K562 (cell line): Measurements from ENCODE around the gene EHBP1.

ENCODE experiments used
- GATAD2A ChIP-seq: fragments of 450-650 bp; IDR thresholded peaks from 2 replicates; pipeline ENCODE4 v1.6.1; 2017
- POLR2A ChIP-seq: fragments of 450-650 bp; conservative IDR thresholded peaks from 2 replicates; pipeline ENCODE4 v1.6.1; 2016
- TF ChIP-seq, protein P1 (sequence below), 2 experiments: fragments of 450-650 bp in 1 of 2; IDR thresholded peaks; 2 replicates each; pipeline ENCODE4 v1.6.1; 2011 to 2017; ENCODE audit warnings: low read depth in 2 of 2, antibody characterized with exemption in 1 of 2, borderline replicate concordance in 1 of 2, low read length in 1 of 2, mild to moderate bottlenecking in 1 of 2, mixed read lengths in 1 of 2; ENCODE audit not compliant: control insufficient read depth in 1 of 2

DNA sequence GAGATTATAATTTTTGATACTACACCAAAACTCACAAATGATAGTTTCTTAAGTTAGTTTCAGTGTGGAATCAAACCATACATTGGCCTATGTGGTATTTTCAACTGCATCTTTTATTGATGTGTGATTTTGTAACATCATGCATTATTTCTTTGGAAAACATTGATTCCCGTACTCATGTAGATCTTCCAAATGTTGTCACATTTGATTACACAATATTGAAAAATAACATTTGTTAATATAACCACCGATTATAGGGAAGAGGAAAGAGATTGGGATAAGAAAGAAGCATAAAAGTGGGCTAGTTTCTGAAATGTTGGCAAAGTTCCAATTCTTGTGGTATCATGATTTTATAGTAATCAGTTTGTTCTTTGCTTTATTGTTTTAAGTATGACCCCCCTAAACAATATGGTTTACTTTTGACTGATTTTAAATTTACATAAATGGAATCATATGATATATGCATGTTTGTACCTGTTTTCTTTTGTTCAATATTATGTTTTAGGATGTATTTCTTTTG lies 227.9 kb downstream of the EHBP1 start:
- TF ChIP-seq POLR2A (no peak), GATAD2A (no peak)
- TF ChIP-seq, protein P1, sequence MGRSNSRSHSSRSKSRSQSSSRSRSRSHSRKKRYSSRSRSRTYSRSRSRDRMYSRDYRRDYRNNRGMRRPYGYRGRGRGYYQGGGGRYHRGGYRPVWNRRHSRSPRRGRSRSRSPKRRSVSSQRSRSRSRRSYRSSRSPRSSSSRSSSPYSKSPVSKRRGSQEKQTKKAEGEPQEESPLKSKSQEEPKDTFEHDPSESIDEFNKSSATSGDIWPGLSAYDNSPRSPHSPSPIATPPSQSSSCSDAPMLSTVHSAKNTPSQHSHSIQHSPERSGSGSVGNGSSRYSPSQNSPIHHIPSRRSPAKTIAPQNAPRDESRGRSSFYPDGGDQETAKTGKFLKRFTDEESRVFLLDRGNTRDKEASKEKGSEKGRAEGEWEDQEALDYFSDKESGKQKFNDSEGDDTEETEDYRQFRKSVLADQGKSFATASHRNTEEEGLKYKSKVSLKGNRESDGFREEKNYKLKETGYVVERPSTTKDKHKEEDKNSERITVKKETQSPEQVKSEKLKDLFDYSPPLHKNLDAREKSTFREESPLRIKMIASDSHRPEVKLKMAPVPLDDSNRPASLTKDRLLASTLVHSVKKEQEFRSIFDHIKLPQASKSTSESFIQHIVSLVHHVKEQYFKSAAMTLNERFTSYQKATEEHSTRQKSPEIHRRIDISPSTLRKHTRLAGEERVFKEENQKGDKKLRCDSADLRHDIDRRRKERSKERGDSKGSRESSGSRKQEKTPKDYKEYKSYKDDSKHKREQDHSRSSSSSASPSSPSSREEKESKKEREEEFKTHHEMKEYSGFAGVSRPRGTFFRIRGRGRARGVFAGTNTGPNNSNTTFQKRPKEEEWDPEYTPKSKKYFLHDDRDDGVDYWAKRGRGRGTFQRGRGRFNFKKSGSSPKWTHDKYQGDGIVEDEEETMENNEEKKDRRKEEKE (IDR thresholded peaks at IDR 0.05; ENCODE audit: borderline replicate concordance in 1 of 2, control insufficient read depth in 1 of 2, low read depth in 2 of 2, low read length in 1 of 2) = no peak
